KG1 (cell line): ENCODE measurements around the gene FOSL1.
"Not testable (repeated sequence)": the region's sequence is repeated elsewhere in the genome, so short reads cannot be mapped to it uniquely, and the experiment has no call there.

Experiments
- DNase-seq: peaks from one replicate; lab custom pipeline; 2025; lab: John Stamatoyannopoulos, UW

Gene FOSL1

DNA sequence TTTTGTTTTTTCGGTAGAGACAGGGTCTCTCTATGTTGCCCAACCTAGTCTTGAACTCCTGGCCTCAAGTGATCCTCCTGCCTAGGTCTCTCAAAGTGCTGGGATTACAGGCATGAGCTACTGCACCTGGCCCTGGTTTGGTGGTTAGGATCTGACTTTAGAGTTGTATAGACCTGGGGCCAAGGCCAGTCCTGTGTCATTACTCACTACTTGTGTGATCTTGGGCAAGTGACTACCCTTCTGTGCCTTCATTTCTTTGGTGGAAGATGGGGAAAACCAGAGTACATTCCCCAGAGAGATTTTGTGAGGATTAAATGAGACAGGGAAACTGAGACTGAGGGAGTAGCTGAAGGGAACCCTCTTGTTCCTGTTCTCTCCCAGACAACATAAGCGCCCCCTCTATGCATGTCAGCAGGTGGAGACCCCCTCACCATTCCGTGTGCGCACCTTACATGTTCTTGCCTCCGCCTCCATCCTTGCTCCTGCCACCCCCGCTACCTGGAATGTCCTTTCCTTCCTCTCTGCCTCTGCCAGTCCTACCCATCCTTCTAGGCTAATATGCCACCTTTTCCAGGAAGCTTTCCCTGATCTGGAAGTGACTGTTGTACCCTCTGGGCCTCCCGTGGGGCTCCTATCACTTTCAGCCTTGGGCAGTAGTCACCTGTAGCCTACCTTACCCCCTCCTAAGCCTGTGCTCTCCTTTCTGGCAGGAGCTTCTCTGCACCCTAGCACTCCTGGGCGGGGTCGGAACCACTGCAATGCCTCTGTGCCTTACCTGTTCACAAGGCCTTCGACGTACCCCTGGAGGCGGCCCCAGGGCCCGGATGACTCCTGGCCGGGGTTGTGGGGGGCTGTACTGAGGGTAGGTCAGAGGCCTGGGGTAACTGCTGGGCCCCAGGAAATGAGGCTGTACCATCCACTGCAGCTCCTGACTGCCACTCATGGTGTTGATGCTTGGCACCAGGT lies 3.9 kb downstream of the FOSL1 start:
- DNase-seq: no peak

DNA sequence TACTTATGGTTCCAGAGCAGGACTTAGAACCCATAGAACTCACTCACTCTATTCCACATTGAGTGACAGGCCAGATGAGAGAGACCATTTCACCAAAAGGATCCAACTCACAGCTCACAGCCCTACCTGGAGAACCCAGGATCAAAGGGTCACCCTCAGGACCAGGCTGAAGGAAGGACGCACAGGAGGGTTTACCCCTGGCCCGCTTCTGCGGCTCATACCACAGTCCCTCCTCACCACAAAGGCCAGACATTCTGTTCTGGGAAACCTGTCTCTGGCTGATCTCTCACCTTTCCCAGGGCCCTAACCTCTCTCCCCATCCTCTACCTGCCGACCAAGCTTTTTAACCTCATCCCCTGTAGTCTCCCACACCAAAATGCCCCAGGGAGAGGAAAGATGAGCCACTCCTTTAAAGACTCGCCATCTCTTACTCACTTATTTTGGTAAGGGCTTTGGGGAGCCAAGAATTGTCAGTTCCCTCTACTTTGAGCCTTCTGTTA lies 4.7 kb downstream of the FOSL1 start:
- no peak for DNase-seq

DNA sequence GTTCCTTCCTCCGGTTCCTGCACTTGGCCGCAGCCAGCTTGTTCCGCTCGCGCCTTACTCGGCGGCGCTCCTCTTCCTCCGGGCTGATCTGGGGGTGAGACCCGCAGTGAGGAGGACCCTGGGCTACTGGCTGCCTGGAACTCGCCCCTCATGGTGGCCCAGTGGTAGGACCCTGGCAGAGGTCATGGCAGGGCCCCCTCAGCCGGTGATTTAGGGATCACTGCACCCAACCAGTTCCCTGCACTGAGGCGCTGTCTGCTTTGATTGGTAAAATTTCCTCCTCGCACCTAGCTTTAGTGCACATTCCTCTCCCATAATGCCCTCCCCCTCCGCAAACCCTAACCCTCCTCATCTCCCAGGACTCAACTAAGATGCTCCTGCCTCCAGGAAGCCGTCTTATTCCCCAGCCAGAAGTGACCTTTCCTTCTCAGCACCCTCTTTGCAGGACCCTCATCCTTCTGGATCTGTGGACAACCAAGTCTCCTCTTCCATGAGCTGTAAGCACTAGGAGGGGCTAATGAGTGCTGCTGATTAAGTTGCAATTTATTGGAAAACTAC lies 6.1 kb downstream of the FOSL1 start:
- DNase-seq: peak; percentile 78

DNA sequence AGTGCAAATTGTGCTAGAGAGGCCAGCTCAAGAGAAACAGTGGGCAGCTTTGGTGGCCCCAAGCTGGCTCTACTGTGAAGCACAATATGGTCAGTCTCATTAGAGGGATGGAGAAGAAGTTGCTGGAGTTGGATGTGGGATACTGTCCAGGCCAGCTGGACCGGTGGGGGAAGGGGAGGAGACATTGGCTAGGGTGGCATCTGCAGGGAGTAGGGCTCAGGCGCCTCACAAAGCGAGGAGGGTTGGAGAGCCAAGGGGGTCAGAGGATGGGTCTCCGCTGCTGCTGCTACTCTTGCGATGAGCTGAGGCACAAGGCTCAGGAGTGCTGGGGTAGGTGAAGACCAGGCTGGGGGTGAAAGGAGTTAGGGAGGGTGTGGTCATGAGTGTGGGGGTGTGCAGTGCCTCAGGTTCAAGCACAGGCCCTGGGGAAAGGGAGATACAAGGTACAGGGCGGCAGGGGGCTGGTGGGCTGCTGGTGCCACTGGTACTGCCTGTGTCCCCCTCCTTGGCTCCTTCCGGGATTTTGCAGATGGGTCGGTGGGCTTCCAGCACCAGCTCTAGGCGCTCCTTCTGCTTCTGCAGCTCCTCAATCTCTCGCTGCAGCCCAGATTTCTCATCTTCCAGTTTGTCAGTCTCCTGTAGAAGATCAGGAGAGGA lies 7.4 kb downstream of the FOSL1 start:
- no peak for DNase-seq

DNA sequence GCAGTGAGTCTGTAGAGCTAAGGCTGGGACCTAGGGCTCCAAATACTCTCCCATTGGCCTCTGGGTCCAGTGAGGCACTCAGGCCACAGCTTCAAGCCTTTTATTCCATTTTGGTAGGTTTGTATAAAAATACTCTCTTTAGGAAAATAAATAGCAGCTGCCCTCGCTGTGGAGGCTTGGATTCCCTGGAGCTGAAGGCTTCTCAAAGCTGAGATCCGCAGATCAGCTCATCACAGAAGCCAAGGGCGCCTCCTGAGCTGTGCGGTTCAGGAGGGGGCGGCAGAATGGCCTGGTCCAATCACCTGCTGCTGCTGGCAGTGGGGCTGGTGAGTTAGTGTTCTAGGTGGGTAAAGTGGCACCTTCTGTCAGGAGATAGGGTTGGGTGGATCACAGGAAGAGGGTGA lies 8.0 kb downstream of the FOSL1 start:
- DNase-seq: not testable (repeated sequence)

DNA sequence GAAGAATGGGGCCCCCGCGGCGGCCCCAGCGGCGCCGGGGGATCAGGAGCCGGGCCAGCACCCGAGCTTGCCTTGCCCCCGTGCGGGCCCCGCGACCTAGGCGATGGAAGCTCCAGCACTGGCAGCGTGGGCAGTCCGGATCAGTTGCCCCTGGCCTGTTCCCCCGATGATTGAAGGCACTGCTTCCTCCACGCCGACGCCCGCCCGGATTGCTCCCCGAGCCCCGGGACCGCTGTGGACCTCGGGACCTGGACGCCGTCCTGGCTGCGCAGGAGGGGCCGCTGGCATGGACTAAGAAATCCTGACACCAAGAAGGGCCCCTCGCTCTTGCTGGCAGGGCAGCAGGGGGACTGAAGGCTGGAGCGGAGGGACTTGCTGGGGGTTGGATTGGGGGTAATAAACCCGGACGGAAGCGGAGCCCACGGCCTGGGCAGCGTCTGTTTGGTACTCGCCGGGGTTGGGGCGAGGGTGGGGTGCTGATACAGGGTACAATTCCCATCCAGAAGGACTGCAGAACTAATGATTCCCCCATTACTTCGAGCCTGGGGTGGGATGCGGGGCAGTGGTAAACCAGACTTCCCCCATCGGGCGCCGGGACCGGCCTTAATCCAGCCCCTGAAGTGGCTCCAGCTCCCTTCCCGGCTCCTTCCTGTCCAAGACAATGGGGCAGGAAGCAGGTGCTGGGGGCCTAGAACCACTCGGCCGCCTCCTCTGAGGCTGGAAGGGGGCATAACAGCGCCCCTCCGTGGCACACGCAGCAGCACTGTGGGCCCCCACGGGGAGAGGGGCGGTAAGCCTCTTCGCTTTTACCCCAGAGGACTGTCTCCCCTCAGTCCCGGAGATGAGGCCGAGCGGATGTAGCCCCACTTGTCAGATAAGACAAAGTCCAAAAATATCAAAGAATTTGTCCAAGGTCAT lies 8.7 kb downstream of the FOSL1 start:
- no peak for DNase-seq

DNA sequence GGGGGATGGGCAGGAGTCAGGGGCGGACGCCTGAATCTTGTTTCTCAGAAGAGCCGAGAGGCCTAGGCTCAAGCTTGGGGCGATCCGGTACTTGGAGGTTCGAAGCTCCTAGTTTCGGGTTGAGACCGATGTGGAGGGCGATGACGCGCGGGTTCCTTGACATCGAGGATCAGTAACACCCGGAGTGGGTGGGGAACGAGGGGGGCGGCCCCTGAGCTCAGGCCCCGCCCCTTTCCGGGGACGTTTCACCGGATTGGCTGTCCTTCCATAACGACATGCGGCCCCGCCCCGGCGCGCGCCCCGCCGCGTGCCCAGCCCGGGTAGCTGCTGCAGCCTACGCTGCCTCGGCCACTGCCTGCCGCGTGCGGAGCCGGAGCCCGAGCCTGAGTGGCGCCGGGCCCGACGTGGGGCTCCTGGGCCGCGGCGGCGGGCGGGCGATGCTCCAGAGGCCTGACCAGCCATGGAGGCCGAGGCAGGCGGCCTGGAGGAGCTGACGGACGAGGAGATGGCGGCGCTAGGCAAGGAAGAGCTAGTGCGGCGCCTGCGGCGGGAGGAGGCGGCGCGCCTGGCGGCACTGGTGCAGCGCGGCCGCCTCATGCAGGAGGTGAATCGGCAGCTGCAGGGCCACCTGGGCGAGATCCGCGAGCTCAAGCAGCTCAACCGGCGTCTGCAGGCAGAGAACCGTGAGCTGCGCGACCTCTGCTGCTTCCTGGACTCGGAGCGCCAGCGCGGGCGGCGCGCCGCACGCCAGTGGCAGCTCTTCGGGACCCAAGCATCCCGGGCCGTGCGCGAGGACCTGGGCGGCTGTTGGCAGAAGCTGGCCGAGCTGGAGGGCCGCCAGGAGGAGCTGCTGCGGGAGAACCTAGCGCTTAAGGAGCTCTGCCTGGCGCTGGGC lies 9.6 kb downstream of the FOSL1 start, which contains the start of gene CCDC85B:
Gene CCDC85B, plus strand, starts transcription at position 350 of the 895 bp plus-strand sequence. Its CDS starts 111 bp downstream, at position 461.
- peak; percentile 96 for DNase-seq

DNA sequence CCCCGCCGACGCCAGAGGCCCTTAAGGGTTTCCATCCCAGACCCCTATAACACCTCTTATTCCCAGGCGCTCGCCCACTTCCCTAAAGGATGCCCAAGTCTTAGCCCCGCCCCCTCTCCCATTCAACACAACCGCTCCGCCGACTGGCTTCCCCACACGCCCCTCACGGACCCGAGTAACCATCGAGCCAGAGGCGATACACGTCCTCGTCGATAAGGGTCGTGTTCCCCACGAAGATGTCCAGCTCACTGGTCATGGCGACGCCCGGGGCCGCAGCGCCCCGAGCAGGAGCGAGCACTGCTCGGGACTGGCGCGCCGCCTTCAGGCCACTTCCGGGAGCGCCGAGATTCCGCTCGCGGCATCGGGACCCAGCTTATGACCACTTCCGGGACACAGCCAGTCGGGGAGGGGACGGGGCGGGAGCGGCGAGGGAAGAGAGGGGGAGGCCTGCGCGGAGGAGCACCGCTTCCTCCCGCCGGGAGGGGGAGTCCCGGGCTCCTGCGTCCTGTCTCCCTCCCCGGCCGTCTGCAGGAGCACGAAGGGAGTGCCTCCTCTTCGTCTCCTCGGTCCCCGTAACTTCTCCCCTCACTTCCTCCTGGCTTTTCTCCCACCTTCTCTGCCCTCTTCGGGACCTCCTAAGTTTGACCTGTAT lies 11.9 kb downstream of the FOSL1 start, which contains the start of gene FIBP:
Gene FIBP, minus strand, starts transcription at position 309 of the 652 bp plus-strand sequence. Its CDS starts 53 bp downstream, at position 256.
- DNase-seq: peak; percentile 94

DNA sequence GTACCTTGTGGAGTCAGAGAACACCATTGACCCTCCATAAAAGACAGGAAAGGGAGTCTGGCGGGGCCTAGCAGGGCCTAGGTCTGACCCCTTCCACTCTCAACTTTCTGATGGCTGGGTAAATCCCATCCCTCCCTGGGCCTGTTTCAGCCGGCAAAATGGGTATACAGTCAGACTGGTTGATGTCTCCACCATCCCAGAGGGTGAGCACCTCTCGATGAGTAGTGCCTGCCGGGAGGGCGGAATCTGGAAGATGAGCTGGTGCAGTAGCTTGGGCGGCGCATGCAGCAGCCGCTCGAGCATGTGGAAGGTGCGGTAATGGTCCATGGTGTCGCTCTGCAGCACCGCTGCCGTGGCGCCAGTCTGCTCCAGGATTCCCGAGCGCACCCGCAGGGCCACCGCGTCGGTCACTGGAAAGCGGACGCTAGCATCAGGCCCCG lies 12.4 kb downstream of the FOSL1 start:
- DNase-seq: no peak

DNA sequence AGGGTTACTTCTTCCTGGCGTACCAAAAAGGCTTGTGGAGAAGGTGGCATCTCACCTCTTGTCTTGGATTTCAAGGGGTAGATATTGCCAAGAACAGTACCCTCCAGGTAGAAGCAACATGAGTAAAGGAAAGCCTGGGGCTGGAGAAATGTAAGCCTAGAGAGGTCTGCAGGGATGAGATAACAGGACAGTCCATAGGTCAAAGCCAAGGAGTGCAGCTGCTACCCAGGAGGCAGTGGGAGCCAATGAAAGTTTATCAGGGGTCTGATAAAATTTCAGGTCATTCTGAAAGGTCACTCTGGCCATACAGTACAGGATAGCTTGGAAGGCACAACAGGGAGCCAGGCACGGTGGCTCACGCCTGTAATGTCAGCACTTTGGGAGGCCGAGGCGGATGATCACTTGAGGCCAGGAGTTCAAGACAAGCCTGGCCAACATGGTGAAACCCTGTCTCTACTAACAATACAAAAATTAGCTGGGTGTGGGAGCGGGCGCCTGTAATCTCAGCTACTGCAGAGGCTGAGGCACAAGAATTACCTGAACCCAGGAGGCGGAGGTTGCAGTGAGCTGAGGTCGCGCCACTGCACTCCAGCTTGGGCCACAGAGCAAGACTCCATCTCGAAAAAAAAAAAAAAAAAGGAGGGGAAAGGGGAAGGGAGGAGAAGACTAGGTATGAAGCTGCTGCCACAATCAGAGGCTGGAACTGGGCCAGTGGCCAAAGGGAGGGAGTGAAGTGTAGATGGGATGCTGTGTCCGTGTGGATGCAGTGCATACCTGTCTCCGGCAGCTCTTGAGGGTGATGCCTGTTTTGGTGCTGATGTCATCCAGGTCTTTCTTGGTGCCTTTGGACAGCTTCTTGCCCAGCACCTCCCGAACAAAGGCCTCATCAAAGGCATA lies 13.1 kb downstream of the FOSL1 start:
- no peak for DNase-seq

DNA sequence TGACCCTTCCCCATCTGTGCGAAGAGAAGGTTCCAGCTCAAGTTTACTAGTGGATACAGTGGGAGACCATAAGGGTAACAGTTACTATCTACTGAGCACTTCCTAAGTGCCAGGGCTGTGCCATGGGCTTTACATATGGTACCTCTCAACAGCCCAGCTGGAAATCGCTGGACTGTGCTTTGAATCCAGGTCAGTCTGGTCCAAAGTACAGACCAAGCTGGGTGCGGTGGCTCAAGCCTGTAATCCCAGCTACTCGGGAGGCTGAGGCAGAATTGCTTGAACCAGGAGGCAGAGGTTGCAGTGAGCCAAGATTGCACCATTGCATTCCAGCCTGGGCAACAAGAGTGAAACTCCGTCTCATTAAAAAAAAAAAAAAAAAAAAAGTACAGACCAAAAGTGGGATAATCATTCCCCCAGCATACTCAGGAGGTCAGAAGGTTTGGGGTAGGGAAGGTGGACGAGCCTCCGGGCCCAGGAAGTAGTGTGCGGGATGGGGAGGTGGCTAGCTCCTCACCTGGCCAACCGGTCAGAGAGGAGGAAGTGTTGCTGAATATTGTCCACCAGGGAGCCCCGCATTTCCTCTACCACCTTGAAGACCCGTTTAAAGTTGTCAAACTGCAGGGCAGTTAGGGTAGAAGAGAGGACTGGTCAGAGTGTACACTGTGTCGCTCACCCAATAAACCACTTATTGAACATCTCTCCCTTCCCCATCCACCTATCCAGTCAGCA lies 14.2 kb downstream of the FOSL1 start:
- DNase-seq: no peak

DNA sequence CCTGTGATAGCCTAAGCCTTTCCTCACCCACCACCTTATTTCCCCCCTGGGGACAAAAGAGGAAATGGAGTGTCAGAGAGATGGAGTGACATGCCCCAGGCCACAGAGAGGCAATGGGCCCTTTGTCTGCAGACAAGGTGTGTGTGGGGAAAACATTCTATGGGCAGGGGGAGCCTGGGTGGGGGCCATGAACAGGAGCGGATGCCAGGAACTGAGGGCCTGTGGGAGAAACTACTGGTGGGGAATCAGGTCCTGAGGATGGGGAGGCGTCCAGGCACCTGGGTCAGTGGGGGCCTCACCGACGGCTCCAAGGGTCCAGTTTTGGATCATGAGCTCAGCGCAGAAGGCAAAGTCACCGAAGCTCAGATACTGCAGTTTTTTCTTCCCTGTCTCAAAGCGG lies 15.0 kb downstream of the FOSL1 start:
- no peak for DNase-seq

DNA sequence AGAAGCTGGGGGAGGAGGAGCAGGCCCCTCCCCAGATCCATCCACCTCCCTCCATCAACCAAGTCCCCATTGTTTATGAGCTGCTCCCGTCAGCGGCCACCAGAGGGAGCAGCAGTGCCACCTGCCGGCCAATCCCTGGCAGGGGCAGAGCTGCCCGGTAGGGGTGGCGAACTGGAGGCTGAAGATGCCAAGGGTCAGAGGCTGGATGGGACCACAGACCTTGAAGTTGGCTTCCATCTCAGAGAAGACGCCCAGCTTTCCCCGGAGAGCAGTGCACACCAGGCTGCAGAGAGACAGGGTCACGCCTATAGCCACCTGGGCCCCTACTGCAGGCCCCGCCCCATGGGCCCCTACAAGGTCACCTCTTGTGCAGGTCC lies 15.5 kb downstream of the FOSL1 start:
- DNase-seq: peak; percentile 70

DNA sequence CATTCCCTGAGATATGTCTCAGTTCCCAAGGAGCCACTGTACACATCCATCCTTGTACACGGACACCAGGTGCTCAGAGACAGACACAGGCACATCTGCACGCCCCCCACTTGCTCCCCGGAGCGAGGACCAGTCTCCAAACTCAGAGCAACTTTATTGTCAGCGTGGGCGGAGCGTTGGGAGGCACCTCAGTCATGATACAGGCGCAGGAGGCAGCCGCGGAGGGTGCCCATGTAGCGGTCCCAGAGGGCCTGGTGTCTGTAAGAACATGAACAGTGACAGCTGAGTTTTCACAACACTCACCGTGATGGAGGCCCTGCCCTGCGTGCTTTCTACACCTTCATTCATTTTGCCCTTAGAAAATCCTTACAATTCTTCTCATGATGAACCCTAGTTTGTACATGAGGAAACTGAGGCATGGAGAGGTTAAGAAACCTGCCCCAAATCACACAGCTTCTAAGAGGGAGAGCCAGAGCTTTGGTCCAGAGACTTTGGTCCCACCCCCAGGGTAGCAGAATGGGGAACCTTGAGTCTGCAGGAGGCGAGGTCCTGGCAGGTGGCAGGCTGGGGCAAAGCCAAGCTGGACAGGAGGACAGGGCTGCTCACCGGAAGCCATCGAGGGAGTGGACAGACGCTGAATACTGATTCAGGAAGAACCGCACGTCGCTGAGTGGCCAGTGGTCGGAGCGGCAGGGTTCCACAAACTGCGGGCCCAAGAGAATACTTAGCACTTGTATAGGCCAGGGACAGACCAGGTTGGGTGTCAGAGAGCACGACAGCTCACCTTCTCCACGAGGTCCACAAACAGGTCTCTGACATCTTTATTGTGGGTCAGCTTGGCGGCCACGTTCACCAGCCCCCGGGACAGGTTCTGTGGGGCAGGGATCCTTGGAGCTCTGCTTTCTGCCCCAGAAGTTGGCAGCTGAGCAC lies 16.1 kb downstream of the FOSL1 start:
- no peak for DNase-seq

DNA sequence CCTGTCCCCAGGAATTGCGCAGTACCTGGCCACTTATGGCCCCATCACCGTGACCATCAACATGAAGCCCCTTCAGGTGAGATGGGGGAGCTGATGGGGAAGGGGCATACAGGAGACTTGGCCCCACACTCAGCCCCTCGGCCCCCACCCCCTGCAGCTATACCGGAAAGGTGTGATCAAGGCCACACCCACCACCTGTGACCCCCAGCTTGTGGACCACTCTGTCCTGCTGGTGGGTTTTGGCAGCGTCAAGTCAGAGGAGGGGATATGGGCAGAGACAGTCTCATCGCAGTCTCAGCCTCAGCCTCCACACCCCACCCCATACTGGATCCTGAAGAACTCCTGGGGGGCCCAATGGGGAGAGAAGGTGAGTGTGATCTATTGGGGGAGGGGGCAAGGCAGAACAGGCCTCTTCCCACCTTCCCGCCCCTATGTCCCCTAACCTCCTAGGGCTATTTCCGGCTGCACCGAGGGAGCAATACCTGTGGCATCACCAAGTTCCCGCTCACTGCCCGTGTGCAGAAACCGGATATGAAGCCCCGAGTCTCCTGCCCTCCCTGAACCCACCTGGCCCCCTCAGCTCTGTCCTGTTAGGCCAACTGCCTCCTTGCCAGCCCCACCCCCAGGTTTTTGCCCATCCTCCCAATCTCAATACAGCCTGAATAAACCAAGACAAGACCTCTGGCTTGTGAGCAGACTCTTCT lies 17.0 kb downstream of the FOSL1 start:
- no peak for DNase-seq
